OCI-LY3 (cell line): Measurements from ENCODE around the gene CAD.

Experiments
- H2AFZ ChIP-seq: fragments of 200-600, 300-600 bp; shearing (Covaris generic); 2 replicates; pipeline ENCODE4 v1.6.0; 2014; ENCODE audit warnings: antibody characterized with exemption, low read depth, low read length
- H3K27ac ChIP-seq: fragments of 200-600, 300-600 bp; sonication (generic); 2 replicates; pipeline ENCODE4 v1.5.1; 2014; ENCODE audit warnings: mild to moderate bottlenecking, low read length, moderate library complexity, mixed read lengths
- H3K27me3 ChIP-seq: fragments of 200-600, 300-600 bp; sonication (generic); 2 replicates; pipeline ENCODE4 v1.6.1; 2014; ENCODE audit warnings: low read depth, low read length, mixed read lengths
- H3K36me3 ChIP-seq: fragments of 200-600, 300-600 bp; sonication (generic); replicated peaks from 2 replicates; pipeline ENCODE3; 2014; ENCODE audit warnings: low read depth, low read length, mixed read lengths
- H3K4me1 ChIP-seq: fragments of 300-600, 200-600 bp; sonication (generic); 2 replicates; pipeline ENCODE4 v1.6.1; 2014; ENCODE audit warnings: low read length, mixed read lengths
- H3K4me2 ChIP-seq: fragments of 200-600, 300-600 bp; sonication (generic); 2 replicates; pipeline ENCODE4 v1.6.1; 2014; ENCODE audit warnings: low read length, mixed read lengths
- H3K4me3 ChIP-seq: fragments of 300-600, 200-600 bp; sonication (generic); 2 replicates; pipeline ENCODE4 v1.5.1; 2014; ENCODE audit warnings: antibody characterized with exemption, mild to moderate bottlenecking, low read length, moderate library complexity
- H3K79me2 ChIP-seq: fragments of 300-600, 200-600 bp; shearing (Covaris generic); 2 replicates; pipeline ENCODE4 v1.6.1; 2014; ENCODE audit warnings: mild to moderate bottlenecking, low read length, mixed read lengths
- H3K9ac ChIP-seq: fragments of 300-600, 200-600 bp; shearing (Covaris generic); 2 replicates; pipeline ENCODE4 v1.6.0; 2014; ENCODE audit warnings: mild to moderate bottlenecking, low read length, moderate library complexity
- H3K9me3 ChIP-seq: fragments of 200-600, 300-600 bp; shearing (Covaris generic); 2 replicates; pipeline ENCODE4 v1.6.1; 2014; ENCODE audit warnings: low read length, mixed read lengths; ENCODE audit not compliant: insufficient read depth
- H4K20me1 ChIP-seq: fragments of 200-600, 300-600 bp; sonication (generic); 2 replicates; pipeline ENCODE4 v1.6.1; 2016; ENCODE audit warnings: low read length, mixed read lengths; ENCODE audit not compliant: insufficient read depth
- CTCF ChIP-seq: fragments of 200-600, 300-600 bp; sonication (generic); IDR thresholded peaks from 2 replicates; pipeline ENCODE4 v1.5.1; 2014; ENCODE audit warnings: antibody characterized with exemption, low read length, low read depth
- EZH2phosphoT487 ChIP-seq: fragments of 200-600 bp; shearing (Covaris generic); IDR thresholded peaks from 2 replicates; pipeline ENCODE4 v1.6.1; 2018; ENCODE audit warnings: antibody characterized with exemption, mixed run types, low read depth

CAD gene

GRCh38 chr2:27281855-27282559 is 64.8 kb downstream of the CAD start, which contains the start of gene TRIM54:
Gene TRIM54 (plus strand): TSS chr2:27282429. CDS start chr2:27282732, 303 bp downstream.
- no peak for TF ChIP-seq EZH2phosphoT487
- TF ChIP-seq CTCF: no peak
- H3K9ac ChIP-seq: no peak within 1 kb of the TSS
- no peak within 1 kb of the TSS for H3K4me3 ChIP-seq
- no peak within 1 kb of the TSS for H3K4me2 ChIP-seq
- H3K27ac ChIP-seq: no peak within 1 kb of the TSS
- H3K27me3 ChIP-seq: 0 out of 2 replicates have a peak, but pooled peaks cover 10% of the 10 kb centered on the region
- no peaks in the 10 kb centered on the region for H4K20me1 ChIP-seq
- peaks cover 9% of the 10 kb centered on the region for H3K4me1 ChIP-seq
- H3K79me2 ChIP-seq: no peaks in the 10 kb centered on the region
- H2AFZ ChIP-seq: no peak within 1 kb of the TSS
- H3K9me3 ChIP-seq: no peaks in the 10 kb centered on the region
- no peaks in the 10 kb centered on the region for H3K36me3 ChIP-seq

- H3K79me2 ChIP-seq: no peaks in the 10 kb centered on the region
- TF ChIP-seq EZH2phosphoT487 (no peak), CTCF (no peak)
- H3K27ac ChIP-seq: no peak overlapping the region
- H3K9ac ChIP-seq: no peak overlapping the region
- H3K4me3 ChIP-seq: no peak overlapping the region
- no peak overlapping the region for H2AFZ ChIP-seq
- H3K36me3 ChIP-seq: no peaks in the 10 kb centered on the region
- no peaks in the 10 kb centered on the region for H3K9me3 ChIP-seq
- 0 out of 2 replicates have a peak, but pooled peaks cover 13% of the 10 kb centered on the region for H3K27me3 ChIP-seq
- H3K4me2 ChIP-seq: no peak overlapping the region
- H3K4me1 ChIP-seq: peaks cover 9% of the 10 kb centered on the region
- no peaks in the 10 kb centered on the region for H4K20me1 ChIP-seq
Observed at GRCh38 chr2:27282892-27283291, 65.7 kb downstream of the CAD start.

GRCh38 chr2:27284996-27285395 is 67.8 kb downstream of the CAD start:
- no peak overlapping the region for H3K4me3 ChIP-seq
- H2AFZ ChIP-seq: no peak overlapping the region
- H3K79me2 ChIP-seq: no peaks in the 10 kb centered on the region
- H3K27me3 ChIP-seq: peaks cover 20% of the 10 kb centered on the region; the same call in 1 of the 2 replicates
- H3K9ac ChIP-seq: no peak overlapping the region
- peaks cover 5% of the 10 kb centered on the region for H3K4me1 ChIP-seq
- no peaks in the 10 kb centered on the region for H4K20me1 ChIP-seq
- no peaks in the 10 kb centered on the region for H3K36me3 ChIP-seq
- TF ChIP-seq EZH2phosphoT487: no peak
- TF ChIP-seq CTCF: no peak
- no peak overlapping the region for H3K27ac ChIP-seq
- no peak overlapping the region for H3K4me2 ChIP-seq
- no peaks in the 10 kb centered on the region for H3K9me3 ChIP-seq

- H4K20me1 ChIP-seq: no peaks in the 10 kb centered on the region
- H3K27me3 ChIP-seq: peaks cover 20% of the 10 kb centered on the region; the same call in 1 of the 2 replicates
- H3K9me3 ChIP-seq: no peaks in the 10 kb centered on the region
- no peak overlapping the region for H3K4me3 ChIP-seq
- H2AFZ ChIP-seq: no peak overlapping the region
- no peak overlapping the region for H3K27ac ChIP-seq
- no peaks in the 10 kb centered on the region for H3K4me1 ChIP-seq
- H3K79me2 ChIP-seq: no peaks in the 10 kb centered on the region
- no peaks in the 10 kb centered on the region for H3K36me3 ChIP-seq
- TF ChIP-seq CTCF: no peak
- no peak for TF ChIP-seq EZH2phosphoT487
- H3K4me2 ChIP-seq: no peak overlapping the region
- no peak overlapping the region for H3K9ac ChIP-seq
Observed at GRCh38 chr2:27285481-27285880, 68.3 kb downstream of the CAD start.
